OCI-LY3 (cell line): ENCODE results near the gene SFXN5.

Experiments used
- H2AFZ ChIP-seq: fragments of 200-600, 300-600 bp; shearing (Covaris generic); 2 replicates; pipeline ENCODE4 v1.6.0; 2014; ENCODE audit warnings: antibody characterized with exemption, low read depth, low read length
- H3K27ac ChIP-seq: fragments of 200-600, 300-600 bp; sonication (generic); 2 replicates; pipeline ENCODE4 v1.5.1; 2014; ENCODE audit warnings: mild to moderate bottlenecking, low read length, moderate library complexity, mixed read lengths
- H3K27me3 ChIP-seq: fragments of 200-600, 300-600 bp; sonication (generic); 2 replicates; pipeline ENCODE4 v1.6.1; 2014; ENCODE audit warnings: low read depth, low read length, mixed read lengths
- H3K36me3 ChIP-seq: fragments of 200-600, 300-600 bp; sonication (generic); replicated peaks from 2 replicates; pipeline ENCODE3; 2014; ENCODE audit warnings: low read depth, low read length, mixed read lengths
- H3K4me1 ChIP-seq: fragments of 300-600, 200-600 bp; sonication (generic); 2 replicates; pipeline ENCODE4 v1.6.1; 2014; ENCODE audit warnings: low read length, mixed read lengths
- H3K4me2 ChIP-seq: fragments of 200-600, 300-600 bp; sonication (generic); 2 replicates; pipeline ENCODE4 v1.6.1; 2014; ENCODE audit warnings: low read length, mixed read lengths
- H3K4me3 ChIP-seq: fragments of 300-600, 200-600 bp; sonication (generic); 2 replicates; pipeline ENCODE4 v1.5.1; 2014; ENCODE audit warnings: antibody characterized with exemption, mild to moderate bottlenecking, low read length, moderate library complexity
- H3K79me2 ChIP-seq: fragments of 300-600, 200-600 bp; shearing (Covaris generic); 2 replicates; pipeline ENCODE4 v1.6.1; 2014; ENCODE audit warnings: mild to moderate bottlenecking, low read length, mixed read lengths
- H3K9ac ChIP-seq: fragments of 300-600, 200-600 bp; shearing (Covaris generic); 2 replicates; pipeline ENCODE4 v1.6.0; 2014; ENCODE audit warnings: mild to moderate bottlenecking, low read length, moderate library complexity
- H3K9me3 ChIP-seq: fragments of 200-600, 300-600 bp; shearing (Covaris generic); 2 replicates; pipeline ENCODE4 v1.6.1; 2014; ENCODE audit warnings: low read length, mixed read lengths; ENCODE audit not compliant: insufficient read depth
- H4K20me1 ChIP-seq: fragments of 200-600, 300-600 bp; sonication (generic); 2 replicates; pipeline ENCODE4 v1.6.1; 2016; ENCODE audit warnings: low read length, mixed read lengths; ENCODE audit not compliant: insufficient read depth
- CTCF ChIP-seq: fragments of 200-600, 300-600 bp; sonication (generic); IDR thresholded peaks from 2 replicates; pipeline ENCODE4 v1.5.1; 2014; ENCODE audit warnings: antibody characterized with exemption, low read length, low read depth
- EZH2phosphoT487 ChIP-seq: fragments of 200-600 bp; shearing (Covaris generic); IDR thresholded peaks from 2 replicates; pipeline ENCODE4 v1.6.1; 2018; ENCODE audit warnings: antibody characterized with exemption, mixed run types, low read depth

SFXN5 gene

GRCh38 chr2:73078457-73079411 is 7.2 kb upstream of the SFXN5 start:
- Histone ChIP-seq H4K20me1 (no peaks in the 10 kb centered on the region), H3K9ac (no peak overlapping the region), H3K4me2 (no peak overlapping the region), H3K4me1 (peaks cover 4% of the 10 kb centered on the region), H3K79me2 (no peaks in the 10 kb centered on the region), H3K27ac (no peak overlapping the region), H3K4me3 (no peak overlapping the region), H3K36me3 (no peaks in the 10 kb centered on the region), H3K9me3 (no peaks in the 10 kb centered on the region), H2AFZ (no peak overlapping the region), H3K27me3 (peaks cover 16% of the 10 kb centered on the region)
- TF ChIP-seq CTCF: no peak
- no peak for TF ChIP-seq EZH2phosphoT487

- no peaks in the 10 kb centered on the region for H3K79me2 ChIP-seq
- no peak overlapping the region for H3K4me3 ChIP-seq
- H3K27ac ChIP-seq: no peak overlapping the region
- no peaks in the 10 kb centered on the region for H3K9me3 ChIP-seq
- H3K36me3 ChIP-seq: no peaks in the 10 kb centered on the region
- TF ChIP-seq EZH2phosphoT487 (no peak), CTCF (no peak)
- H2AFZ ChIP-seq: no peak overlapping the region
- H3K27me3 ChIP-seq: peaks cover 16% of the 10 kb centered on the region
- no peak overlapping the region for H3K4me2 ChIP-seq
- no peaks in the 10 kb centered on the region for H4K20me1 ChIP-seq
- H3K4me1 ChIP-seq: no peaks in the 10 kb centered on the region; the same call in 1 of the 2 replicates
- no peak overlapping the region for H3K9ac ChIP-seq
Observed at GRCh38 chr2:73077424-73077795, 5.9 kb upstream of the SFXN5 start.

- H3K27me3 ChIP-seq: peaks cover 16% of the 10 kb centered on the region
- TF ChIP-seq EZH2phosphoT487 (no peak), CTCF (no peak)
- H3K79me2 ChIP-seq: no peaks in the 10 kb centered on the region
- H3K4me2 ChIP-seq: no peak overlapping the region
- no peak overlapping the region for H2AFZ ChIP-seq
- H3K27ac ChIP-seq: no peak overlapping the region
- no peaks in the 10 kb centered on the region; the same call in 1 of the 2 replicates for H3K4me1 ChIP-seq
- H3K36me3 ChIP-seq: no peaks in the 10 kb centered on the region
- H3K4me3 ChIP-seq: no peak overlapping the region
- no peaks in the 10 kb centered on the region for H3K9me3 ChIP-seq
- H4K20me1 ChIP-seq: no peaks in the 10 kb centered on the region
- no peak overlapping the region for H3K9ac ChIP-seq
Observed at GRCh38 chr2:73076701-73077423, 5.3 kb upstream of the SFXN5 start.
